ENCODE data around the gene TTLL11.

The TTLL11 gene

GRCh38 chr9:121885345-121885901 is 207.7 kb downstream of the TTLL11 start:
- no peak for DNase-seq (ENCODE audit: low spot score)
- TF ChIP-seq, protein P1, sequence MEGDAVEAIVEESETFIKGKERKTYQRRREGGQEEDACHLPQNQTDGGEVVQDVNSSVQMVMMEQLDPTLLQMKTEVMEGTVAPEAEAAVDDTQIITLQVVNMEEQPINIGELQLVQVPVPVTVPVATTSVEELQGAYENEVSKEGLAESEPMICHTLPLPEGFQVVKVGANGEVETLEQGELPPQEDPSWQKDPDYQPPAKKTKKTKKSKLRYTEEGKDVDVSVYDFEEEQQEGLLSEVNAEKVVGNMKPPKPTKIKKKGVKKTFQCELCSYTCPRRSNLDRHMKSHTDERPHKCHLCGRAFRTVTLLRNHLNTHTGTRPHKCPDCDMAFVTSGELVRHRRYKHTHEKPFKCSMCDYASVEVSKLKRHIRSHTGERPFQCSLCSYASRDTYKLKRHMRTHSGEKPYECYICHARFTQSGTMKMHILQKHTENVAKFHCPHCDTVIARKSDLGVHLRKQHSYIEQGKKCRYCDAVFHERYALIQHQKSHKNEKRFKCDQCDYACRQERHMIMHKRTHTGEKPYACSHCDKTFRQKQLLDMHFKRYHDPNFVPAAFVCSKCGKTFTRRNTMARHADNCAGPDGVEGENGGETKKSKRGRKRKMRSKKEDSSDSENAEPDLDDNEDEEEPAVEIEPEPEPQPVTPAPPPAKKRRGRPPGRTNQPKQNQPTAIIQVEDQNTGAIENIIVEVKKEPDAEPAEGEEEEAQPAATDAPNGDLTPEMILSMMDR (IDR thresholded peaks at IDR 0.05; ENCODE audit: extremely low read depth, missing control alignments) = no peak

DNA sequence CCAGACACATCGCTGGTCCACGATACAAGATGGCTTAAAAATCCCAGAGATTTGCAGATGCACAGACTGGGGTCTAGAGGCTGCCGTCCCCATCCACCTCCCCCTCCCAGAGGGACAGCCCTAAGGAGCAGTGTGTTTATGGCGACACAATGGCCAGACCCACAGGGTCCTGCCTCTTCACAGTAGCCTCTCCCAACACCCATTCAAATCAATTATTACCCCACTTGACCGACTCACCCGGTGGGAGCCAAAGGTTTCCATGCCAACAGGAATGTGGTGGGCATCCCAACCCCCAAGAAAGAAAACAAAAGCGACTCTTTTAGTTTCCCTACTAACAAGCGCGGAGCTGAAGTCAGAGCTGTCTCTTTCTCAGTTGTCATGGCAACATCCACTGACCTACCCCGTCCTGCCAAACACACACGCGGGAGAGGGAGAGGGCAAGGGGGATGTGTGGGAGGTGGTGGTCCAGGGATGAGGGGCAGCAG is 209.0 kb downstream of the TTLL11 start:
- no peak for DNase-seq (ENCODE audit: low spot score)
- TF ChIP-seq, protein P1 (IDR thresholded peaks at IDR 0.05; ENCODE audit: extremely low read depth, missing control alignments) = no peak

DNA sequence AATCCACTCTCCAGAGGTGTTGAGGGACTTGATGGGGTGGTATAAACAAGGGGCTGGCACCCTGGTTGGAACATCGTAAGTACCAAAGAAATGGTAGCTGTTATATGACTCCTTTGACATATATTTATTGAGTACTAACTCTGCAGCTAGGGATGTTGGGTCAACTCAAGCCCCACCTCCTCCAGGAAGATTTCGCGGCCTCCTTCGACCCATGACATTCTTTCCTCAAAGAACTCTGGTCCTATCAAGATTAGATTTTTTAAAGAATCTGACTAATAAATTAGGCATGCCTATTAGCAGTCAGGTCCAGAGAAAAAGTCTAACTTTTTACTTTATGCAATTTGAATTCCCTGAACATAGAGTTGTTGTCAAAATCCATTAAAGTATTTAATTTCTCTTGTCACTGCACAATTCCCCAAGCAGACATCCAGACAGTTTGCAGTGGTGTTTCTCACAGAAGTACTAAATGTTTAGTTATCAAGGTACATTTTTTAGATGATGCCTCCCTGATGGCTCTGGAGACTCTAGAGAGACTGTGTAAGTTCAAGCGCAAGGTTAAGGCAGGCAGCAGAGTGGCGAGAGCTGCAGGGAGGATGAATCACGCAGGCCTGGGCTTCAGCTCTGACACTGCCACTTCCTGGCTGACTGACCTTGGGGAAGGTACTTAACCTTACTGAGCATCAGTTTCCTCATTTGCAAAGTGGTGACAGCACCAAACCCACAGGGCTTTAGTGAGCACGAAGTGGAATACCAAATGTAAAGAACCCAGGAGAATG is 209.6 kb downstream of the TTLL11 start:
- no peak for DNase-seq (ENCODE audit: low spot score)

GRCh38 chr9:121881920-121882500 is 211.1 kb downstream of the TTLL11 start:
- TF ChIP-seq, protein P1 (IDR thresholded peaks at IDR 0.05; ENCODE audit: extremely low read depth, missing control alignments) = no peak
- DNase-seq (ENCODE audit: low spot score) = no peak

More for the DNA sequence above, 209.6 kb downstream of the TTLL11 start:
- TF ChIP-seq, protein P1 (IDR thresholded peaks at IDR 0.05; ENCODE audit: extremely low read depth, missing control alignments) = no peak

DNA sequence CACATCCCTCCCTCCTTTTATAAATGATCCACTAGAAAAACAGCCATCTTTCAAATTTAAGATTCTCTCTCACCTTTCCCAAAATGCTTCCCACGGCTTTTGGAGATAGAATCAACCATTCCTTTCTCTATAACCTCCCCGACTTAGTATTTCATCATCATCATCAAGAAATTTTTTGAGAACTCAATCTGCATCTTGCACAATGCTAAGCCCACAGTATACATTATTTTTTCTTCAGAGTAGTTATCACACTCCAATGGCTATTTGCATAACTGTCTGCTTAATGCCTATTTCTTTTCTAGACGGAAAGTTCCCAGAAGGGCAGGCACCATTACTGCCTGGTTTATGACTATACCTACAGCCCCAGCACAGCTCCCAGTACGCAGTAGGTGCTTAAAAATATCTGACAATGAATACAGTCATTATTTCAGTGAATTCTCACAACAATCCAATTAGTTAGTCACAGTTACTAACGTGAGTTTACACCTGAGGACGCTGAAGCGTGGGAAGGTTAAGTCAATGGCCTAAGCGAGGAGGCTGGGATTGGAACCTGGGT is 212.7 kb downstream of the TTLL11 start:
- TF ChIP-seq, protein P1 (IDR thresholded peaks at IDR 0.05; ENCODE audit: extremely low read depth, missing control alignments) = no peak

DNA sequence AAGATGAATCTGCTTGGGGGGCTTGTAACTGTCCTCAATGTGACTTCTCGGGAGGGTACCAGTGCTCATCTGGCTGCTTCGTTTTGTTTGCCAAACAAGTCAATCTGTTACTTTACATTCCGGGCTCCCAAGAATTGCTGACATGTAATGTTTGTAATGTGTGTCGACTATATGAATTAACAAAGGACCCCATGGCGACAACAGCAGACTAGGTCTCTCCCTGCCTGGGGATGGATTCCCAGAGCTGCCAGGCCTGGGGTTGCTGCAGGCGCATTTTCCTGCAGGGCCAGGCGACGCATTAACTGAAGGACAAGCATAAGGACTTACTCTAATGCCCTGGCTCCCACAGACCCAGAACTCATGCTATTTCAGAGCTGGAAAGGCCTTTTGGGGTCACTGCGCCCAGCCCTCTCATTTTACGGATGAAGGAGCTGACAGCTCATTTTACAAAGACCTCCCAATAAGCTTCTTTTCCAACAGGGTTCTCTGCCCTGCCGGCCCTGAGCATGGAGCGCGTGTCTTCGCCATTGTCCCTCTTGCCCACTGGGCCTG is 214.8 kb downstream of the TTLL11 start:
- TF ChIP-seq, protein P1 (IDR thresholded peaks at IDR 0.05; ENCODE audit: extremely low read depth, missing control alignments) = no peak
- no peak for DNase-seq (ENCODE audit: low spot score)

More for the DNA sequence above, 212.7 kb downstream of the TTLL11 start:
- DNase-seq (ENCODE audit: low spot score) = no peak
